GM23248 (cell line): ENCODE data around the gene ADCY2. TPM values are rescaled to one million over a fixed set of nuclear protein-coding genes. Genes with fewer than 3 reads are reported as not detected.

ENCODE experiments used
- DNase-seq: peaks from one replicate; pipeline ENCODE4 v3.0.0-alpha.2; 2015
- H2AFZ ChIP-seq: fragments of 200-600 bp; sonication (generic); 2 replicates; pipeline ENCODE4 v1.6.1; 2016; ENCODE audit warnings: antibody characterized with exemption
- H3F3A ChIP-seq: fragments of 200-600 bp; sonication (generic); 2 replicates; pipeline ENCODE4 v1.6.1; 2016; ENCODE audit warnings: mild to moderate bottlenecking, antibody characterized with exemption, mixed run types; ENCODE audit not compliant: insufficient read depth
- H3K27ac ChIP-seq: fragments of 200-600 bp; sonication (generic); 2 replicates; pipeline ENCODE4 v1.5.1; 2016; ENCODE audit warnings: mild to moderate bottlenecking
- H3K27me3 ChIP-seq: fragments of 200-600 bp; sonication (generic); replicated peaks from 2 replicates; pipeline ENCODE4 v1.6.1; 2016; ENCODE audit warnings: mild to moderate bottlenecking; ENCODE audit not compliant: insufficient read depth
- H3K36me3 ChIP-seq: fragments of 200-600 bp; sonication (generic); 2 replicates; pipeline ENCODE4 v1.6.1; 2016; ENCODE audit warnings: low read depth, mild to moderate bottlenecking
- H3K4me1 ChIP-seq: fragments of 200-600 bp; sonication (generic); 2 replicates; pipeline ENCODE4 v1.6.1; 2016; ENCODE audit warnings: mild to moderate bottlenecking; ENCODE audit not compliant: insufficient read depth
- H3K4me2 ChIP-seq: fragments of 200-600 bp; sonication (generic); one replicate; pipeline ENCODE4 v1.6.1; 2016; ENCODE audit warnings: mild to moderate bottlenecking; ENCODE audit not compliant: unreplicated experiment
- H3K4me3 ChIP-seq: fragments of 200-600 bp; sonication (generic); 2 replicates; pipeline ENCODE4 v1.5.1; 2016; ENCODE audit warnings: mild to moderate bottlenecking
- H3K79me2 ChIP-seq: fragments of 200-600 bp; sonication (generic); 2 replicates; pipeline ENCODE4 v1.6.1; 2016; ENCODE audit warnings: mild to moderate bottlenecking; ENCODE audit not compliant: insufficient read depth
- H3K9ac ChIP-seq: fragments of 200-600 bp; sonication (generic); 2 replicates; pipeline ENCODE4 v1.6.1; 2016; ENCODE audit warnings: mild to moderate bottlenecking
- H3K9me2 ChIP-seq: fragments of 200-600 bp; sonication (generic); 2 replicates; pipeline ENCODE4 v1.6.1; 2016; ENCODE audit warnings: mixed run types, mild to moderate bottlenecking, moderate library complexity; ENCODE audit not compliant: insufficient read depth
- H3K9me3 ChIP-seq: fragments of 200-600 bp; sonication (generic); one replicate; pipeline ENCODE4 v1.6.1; 2017; ENCODE audit warnings: low read depth
- H4K20me1 ChIP-seq: fragments of 200-600 bp; sonication (generic); 2 replicates; pipeline ENCODE4 v1.6.0; 2016; ENCODE audit not compliant: insufficient read depth
- EZH2 ChIP-seq: fragments of 200-600 bp; sonication (generic); IDR thresholded peaks from 2 replicates; pipeline ENCODE4 v1.6.1; 2018; ENCODE audit warnings: antibody characterized with exemption, mild to moderate bottlenecking; ENCODE audit not compliant: insufficient read depth, poor library complexity, severe bottlenecking
- EZH2phosphoT487 ChIP-seq: fragments of 200-600 bp; sonication (generic); IDR thresholded peaks from 2 replicates; pipeline ENCODE4 v1.6.1; 2018; ENCODE audit warnings: antibody characterized with exemption, moderate library complexity, mild to moderate bottlenecking, low read depth; ENCODE audit not compliant: insufficient read depth
- WGBS, 2 experiments: methylation state at CpG; one replicate each; pipeline ENCODE4 v1.1.6; 2015 to 2017; ENCODE audit warnings: low lambda C conversion rate in 2 of 2, low coverage in 1 of 2; ENCODE audit errors: missing lambda C conversion rate in 2 of 2; 5-methylcytosine and 5-hydroxymethylcytosine counted together
- in situ Hi-C: fragments of 300-500 bp; cut with MboI; formaldehyde crosslinking; loops from 2 replicates; pipeline ENCODE4 v1.15.0; 2020
- polyA plus RNA-seq: library from polyadenylated mRNA; unstranded; fragments of >200 nt; fragmentation: Nextera tagmentation; extraction: Ambion mirVana; gene quantifications from 2 replicates; pipeline ENCODE4 v1.2.1, GENCODE V29; 2016
- total RNA-seq: library from RNA; depleted of rRNA; stranded (reverse); fragments of >200 nt; shearing (Covaris generic); gene quantifications from 2 replicates; pipeline ENCODE4 v1.2.3, GENCODE V29; 2014

Gene ADCY2
- total and polyA plus RNA-seq, 2 experiments from 2014 or later, result 0.11 TPM; not detected in 1

- Histone ChIP-seq H3K36me3 (peaks cover 10% of the 10 kb centered on the region), H3F3A (peaks cover 19% of the 10 kb centered on the region), H3K4me3 (no peak overlapping the region), H3K27me3 (no peaks in the 10 kb centered on the region), H4K20me1 (0 out of 2 replicates have a peak, but pooled peaks cover 4% of the 10 kb centered on the region), H3K9me2 (no peaks in the 10 kb centered on the region), H3K9me3 (no peaks in the 10 kb centered on the region), H3K4me1 (peaks cover 33% of the 10 kb centered on the region), H3K27ac (no peak overlapping the region), H3K4me2 (no peak overlapping the region), H3K9ac (no peak overlapping the region), H2AFZ (no peak overlapping the region), H3K79me2 (peaks cover 89% of the 10 kb centered on the region)
- WGBS, 2 experiments, result 79 to 85% methylated on average over 4 of the region's 4 CpGs
- DNase-seq, result peak; percentile 47
- TF ChIP-seq EZH2, result no peak
- TF ChIP-seq EZH2phosphoT487, result no peak
- in situ Hi-C loops, result no loop called here
Observed at GRCh38 chr5:7872517-7873130, 476.7 kb downstream of the ADCY2 start.

- in situ Hi-C loops, result no loop called here
- Histone ChIP-seq H3K4me2 (no peak overlapping the region), H3K36me3 (peaks cover 12% of the 10 kb centered on the region), H3K4me1 (peaks cover 35% of the 10 kb centered on the region), H4K20me1 (0 out of 2 replicates have a peak, but pooled peaks cover 4% of the 10 kb centered on the region), H3K9me2 (no peaks in the 10 kb centered on the region), H3K9ac (no peak overlapping the region), H3K27me3 (no peaks in the 10 kb centered on the region), H3K27ac (no peak overlapping the region), H3K79me2 (peaks cover 85% of the 10 kb centered on the region), H3K4me3 (no peak overlapping the region), H2AFZ (no peak overlapping the region), H3F3A (peaks cover 25% of the 10 kb centered on the region), H3K9me3 (no peaks in the 10 kb centered on the region)
- DNase-seq, result no peak
- WGBS, 2 experiments, result 93 to 94% methylated on average over 9 of the region's 9 CpGs
- no peak for TF ChIP-seq EZH2
- no peak for TF ChIP-seq EZH2phosphoT487
Observed at GRCh38 chr5:7873216-7873615, 477.3 kb downstream of the ADCY2 start.

- H3K4me3 ChIP-seq, result no peak overlapping the region
- H3K9ac ChIP-seq, result no peak overlapping the region
- H3K79me2 ChIP-seq, result peaks cover 77% of the 10 kb centered on the region
- no peak for TF ChIP-seq EZH2phosphoT487
- no peak for TF ChIP-seq EZH2
- no peaks in the 10 kb centered on the region for H3K9me2 ChIP-seq
- H3K9me3 ChIP-seq, result no peaks in the 10 kb centered on the region
- no peak overlapping the region for H2AFZ ChIP-seq
- peaks cover 12% of the 10 kb centered on the region for H3K36me3 ChIP-seq
- peaks cover 43% of the 10 kb centered on the region for H3K4me1 ChIP-seq
- no peak overlapping the region for H3K27ac ChIP-seq
- 82% methylated on average over 2 of the region's 2 CpGs for WGBS, 2 experiments
- H3F3A ChIP-seq, result peaks cover 35% of the 10 kb centered on the region
- no peak overlapping the region for H3K4me2 ChIP-seq
- H3K27me3 ChIP-seq, result no peaks in the 10 kb centered on the region
- H4K20me1 ChIP-seq, result 0 out of 2 replicates have a peak, but pooled peaks cover 4% of the 10 kb centered on the region
- no peak for DNase-seq
- in situ Hi-C loops, result no loop called here
Observed at GRCh38 chr5:7874639-7875038, 478.7 kb downstream of the ADCY2 start.

GRCh38 chr5:7875151-7875550 is 479.2 kb downstream of the ADCY2 start:
- H3K27me3 ChIP-seq, result no peaks in the 10 kb centered on the region
- H2AFZ ChIP-seq, result no peak overlapping the region
- 97 to 99% methylated on average over 4 of the region's 4 CpGs for WGBS, 2 experiments
- H3K4me3 ChIP-seq, result no peak overlapping the region
- peaks cover 40% of the 10 kb centered on the region for H3K4me1 ChIP-seq
- peaks cover 76% of the 10 kb centered on the region for H3K79me2 ChIP-seq
- no peak overlapping the region for H3K9ac ChIP-seq
- 0 out of 2 replicates have a peak, but pooled peaks cover 4% of the 10 kb centered on the region for H4K20me1 ChIP-seq
- H3K27ac ChIP-seq, result no peak overlapping the region
- no peaks in the 10 kb centered on the region for H3K9me2 ChIP-seq
- in situ Hi-C loops, result no loop called here
- H3K9me3 ChIP-seq, result no peaks in the 10 kb centered on the region
- no peak for TF ChIP-seq EZH2
- no peak for TF ChIP-seq EZH2phosphoT487
- peaks cover 35% of the 10 kb centered on the region for H3F3A ChIP-seq
- no peak overlapping the region for H3K4me2 ChIP-seq
- DNase-seq, result no peak
- H3K36me3 ChIP-seq, result peaks cover 12% of the 10 kb centered on the region
